ENCODE measurements around the gene RBBP5. TPM values are rescaled to one million over a fixed set of nuclear protein-coding genes. Genes with fewer than 3 reads are reported as not detected.

RBBP5 gene
- total and polyA plus RNA-seq, 2 of the 4 experiments (the other 2 are of a cell fraction): 7.3 to 37.5 TPM

GRCh38 chr1:205171369-205171768 lies 49.6 kb upstream of the RBBP5 start:
- peaks cover 13% of the 10 kb centered on the region for H3K36me3 ChIP-seq (ENCODE audit: control insufficient read depth, insufficient read depth, low read length)
- ChIA-PET POLR2A (ENCODE audit: unreplicated experiment) (no interaction called here), CTCF (interaction anchor here (0.9 kb wide), 1 partner anchor 20 kb away, joined by 4 read pairs; no protein-coding TSS in a partner anchor)
- no peak overlapping the region for H3K14ac ChIP-seq (replicated peaks; ENCODE audit: low read depth, low read length)
- no peaks in the 10 kb centered on the region for H3K9me3 ChIP-seq (ENCODE audit: control insufficient read depth, insufficient read depth, low read length)
- H3K9ac ChIP-seq (ENCODE audit: low read depth, low read length): no peak overlapping the region
- no peak overlapping the region for H3K4me3 ChIP-seq (ENCODE audit: insufficient read depth, low read depth, low read length)
- no peaks in the 10 kb centered on the region for H3K27me3 ChIP-seq (ENCODE audit: control insufficient read depth, insufficient read depth, low read length)
- dilution Hi-C loops (cut with HindIII; ENCODE audit: low sequenced_read_pairs, unreplicated experiment) (no loop called here), in situ Hi-C loops (cut with MboI; ENCODE audit: low sequenced_read_pairs) (no loop called here), intact Hi-C loops (cut with micrococcal nuclease) (loop anchor here (10.0 kb wide), 1 partner anchor 153 kb away; the partner anchor contains the start of gene NUAK2)
- H3K9me1 ChIP-seq (ENCODE audit: insufficient read depth, low read length): peaks cover 16% of the 10 kb centered on the region
- 0 out of 2 replicates have a peak overlapping the region, but pooled peaks have one; percentile 1 for H3K4ac ChIP-seq (ENCODE audit: low read depth, low read length)
- H4K20me1 ChIP-seq (ENCODE audit: insufficient read depth, low read length): peaks cover 7% of the 10 kb centered on the region
- peak overlapping the region; percentile 12; the same call in 1 of the 2 replicates for H3K18ac ChIP-seq (ENCODE audit: low read depth, low read length)
- H2BK20ac ChIP-seq (ENCODE audit: low read depth, low read length): 0 out of 2 replicates have a peak overlapping the region, but pooled peaks have one; percentile 8
- WGBS, 2 experiments (ENCODE audit: extremely low coverage in 2 of 2, insufficient read length in 1 of 2): no CpG with 5 or more reads among the region's 5 CpGs
- no peak overlapping the region for H2AFZ ChIP-seq (replicated peaks; ENCODE audit: low read length, poor library complexity)
- BruUV-seq (replicated peaks): no TSS peak
- H3K4me2 ChIP-seq (ENCODE audit: low read depth, low read length): no peak overlapping the region
- no peak overlapping the region; the same call in 2 of the 3 replicates for H2BK15ac ChIP-seq (ENCODE audit: low read depth, low read length)
- H4K8ac ChIP-seq (ENCODE audit: low read depth in 2 of 2, low read length in 2 of 2): peak overlapping the region in 1 of 2 experiments; percentile 7; a peak in 1 of 4 replicates
- H3K79me1 ChIP-seq (ENCODE audit: low read depth in 1 of 2, low read length in 2 of 2): peaks cover 22 to 63% of the 10 kb centered on the region in 2 experiments
- H4K91ac ChIP-seq (ENCODE audit: insufficient read depth, low read depth, low read length): peak overlapping the region; percentile 19; the same call in 1 of the 2 replicates
- H3K56ac ChIP-seq (ENCODE audit: extremely low read depth, insufficient read depth, low read length): no peak overlapping the region
- no peak overlapping the region for H2AK9ac ChIP-seq (replicated peaks; ENCODE audit: low read depth, low read length, poor library complexity)
- no peak for ATAC-seq (ENCODE audit: low read depth)
- no peak overlapping the region for H4K5ac ChIP-seq (ENCODE audit: low read depth, low read length)
- TF ChIP-seq NFE2L2 (IDR thresholded peaks at IDR 0.05; ENCODE audit: low read depth, low read length) (no peak), MAZ (IDR thresholded peaks at IDR 0.05; ENCODE audit: borderline replicate concordance, low read depth, low read length) (no peak), MAFK (IDR thresholded peaks at IDR 0.05; ENCODE audit: low read depth, low read length) (no peak), FOS (IDR thresholded peaks at IDR 0.05; ENCODE audit: low read depth, low read length) (no peak), SMC3 (IDR thresholded peaks at IDR 0.05; ENCODE audit: low read depth, low read length) (no peak), RAD21 (IDR thresholded peaks at IDR 0.05; ENCODE audit: low read length) (no peak), RFX5 (IDR thresholded peaks at IDR 0.05; ENCODE audit: low read depth, low read length) (no peak), CTCF (conservative IDR thresholded peaks at IDR 0.05; ENCODE audit: low read depth, low read length) (no peak), CEBPB (IDR thresholded peaks at IDR 0.05; ENCODE audit: low read depth, low read length) (no peak)
- peaks cover 8% of the 10 kb centered on the region for H3K4me1 ChIP-seq (ENCODE audit: control insufficient read depth, insufficient read depth, low read length)
- no peak overlapping the region for H3K23ac ChIP-seq (ENCODE audit: low read depth, low read length)
- H2BK120ac ChIP-seq (ENCODE audit: low read depth, low read length): peak overlapping the region; percentile 7; the same call in 1 of the 2 replicates
- H2BK5ac ChIP-seq (ENCODE audit: low read depth, low read length, poor library complexity, severe bottlenecking): no peak overlapping the region
- H2AK5ac ChIP-seq (ENCODE audit: low read depth, low read length): no peak overlapping the region
- no peak for DNase-seq
- no peak overlapping the region for H3K27ac ChIP-seq (ENCODE audit: insufficient read depth, low read length)

Data from IMR-90 (cell line).